ENCODE data around the gene TOE1.
A peak's percentile ranks its signal among the peaks of the same experiment; 100 is the strongest.
"Not testable (repeated sequence)": the region's sequence is repeated elsewhere in the genome, so short reads cannot be mapped to it uniquely, and the experiment has no call there.

Gene TOE1

GRCh38 chr1:45355683-45356082 is 15.7 kb downstream of the TOE1 start:
- DNase-seq: no peak

- DNase-seq: no peak
Observed at GRCh38 chr1:45356186-45356585, 16.2 kb downstream of the TOE1 start.

GRCh38 chr1:45359882-45360513 is 20.0 kb downstream of the TOE1 start:
- DNase-seq: peak; percentile 88

- DNase-seq: not testable (repeated sequence)
Observed at GRCh38 chr1:45360981-45361380, 21.0 kb downstream of the TOE1 start.

- no peak for DNase-seq
Observed at GRCh38 chr1:45364294-45364693, 24.3 kb downstream of the TOE1 start.

- DNase-seq: no peak
Observed at GRCh38 chr1:45365051-45365450, 25.1 kb downstream of the TOE1 start.

- DNase-seq: no peak
Observed at GRCh38 chr1:45370575-45370974, 30.6 kb downstream of the TOE1 start.

- no peak for DNase-seq
Observed at GRCh38 chr1:45373573-45373972, 33.6 kb downstream of the TOE1 start.

- peak; percentile 24 for DNase-seq
Observed at GRCh38 chr1:45375104-45376090, 35.4 kb downstream of the TOE1 start.

- no peak for DNase-seq
Observed at GRCh38 chr1:45378184-45378583, 38.2 kb downstream of the TOE1 start.

- no peak for DNase-seq
Observed at GRCh38 chr1:45379524-45379923, 39.6 kb downstream of the TOE1 start.

GRCh38 chr1:45380125-45380524 is 40.2 kb downstream of the TOE1 start:
- no peak for DNase-seq

- DNase-seq: no peak
Observed at GRCh38 chr1:45380730-45381129, 40.8 kb downstream of the TOE1 start.

- no peak for DNase-seq
Observed at GRCh38 chr1:45381243-45381642, 41.3 kb downstream of the TOE1 start.

GRCh38 chr1:45383191-45383590 is 43.2 kb downstream of the TOE1 start:
- no peak for DNase-seq

GRCh38 chr1:45384213-45384612 is 44.2 kb downstream of the TOE1 start:
- DNase-seq: not testable (repeated sequence)

- no peak for DNase-seq
Observed at GRCh38 chr1:45385302-45385701, 45.3 kb downstream of the TOE1 start.

- no peak for DNase-seq
Observed at GRCh38 chr1:45386219-45386618, 46.2 kb downstream of the TOE1 start.
